ENCODE data around the gene INSIG1. TPM values are rescaled to one million over a fixed set of nuclear protein-coding genes. Genes with fewer than 3 reads are reported as not detected.

Gene INSIG1
- total RNA-seq, 4 donors from 2014 or later = 28.7 to 65.5 (median 45.0) TPM

- H3K27me3 ChIP-seq = peaks cover 52% of the 10 kb centered on the region
- DNase-seq = no peak
- H3K36me3 ChIP-seq = no peaks in the 10 kb centered on the region
- WGBS, 2 donors (ENCODE audit: low coverage in 1 of 2) = 86 to 91% methylated on average over 13 to 14 of the region's 14 CpGs
- no peak for TF ChIP-seq POLR2A (IDR thresholded peaks at IDR 0.05)
- no peak for TF ChIP-seq EP300 (IDR thresholded peaks at IDR 0.05; ENCODE audit: low read depth)
- TF ChIP-seq, protein P1, sequence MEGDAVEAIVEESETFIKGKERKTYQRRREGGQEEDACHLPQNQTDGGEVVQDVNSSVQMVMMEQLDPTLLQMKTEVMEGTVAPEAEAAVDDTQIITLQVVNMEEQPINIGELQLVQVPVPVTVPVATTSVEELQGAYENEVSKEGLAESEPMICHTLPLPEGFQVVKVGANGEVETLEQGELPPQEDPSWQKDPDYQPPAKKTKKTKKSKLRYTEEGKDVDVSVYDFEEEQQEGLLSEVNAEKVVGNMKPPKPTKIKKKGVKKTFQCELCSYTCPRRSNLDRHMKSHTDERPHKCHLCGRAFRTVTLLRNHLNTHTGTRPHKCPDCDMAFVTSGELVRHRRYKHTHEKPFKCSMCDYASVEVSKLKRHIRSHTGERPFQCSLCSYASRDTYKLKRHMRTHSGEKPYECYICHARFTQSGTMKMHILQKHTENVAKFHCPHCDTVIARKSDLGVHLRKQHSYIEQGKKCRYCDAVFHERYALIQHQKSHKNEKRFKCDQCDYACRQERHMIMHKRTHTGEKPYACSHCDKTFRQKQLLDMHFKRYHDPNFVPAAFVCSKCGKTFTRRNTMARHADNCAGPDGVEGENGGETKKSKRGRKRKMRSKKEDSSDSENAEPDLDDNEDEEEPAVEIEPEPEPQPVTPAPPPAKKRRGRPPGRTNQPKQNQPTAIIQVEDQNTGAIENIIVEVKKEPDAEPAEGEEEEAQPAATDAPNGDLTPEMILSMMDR (IDR thresholded peaks at IDR 0.05) = no peak
- TF ChIP-seq POLR2AphosphoS5 (IDR thresholded peaks at IDR 0.05) = no peak
- H3K27ac ChIP-seq = no peak overlapping the region
- no peaks in the 10 kb centered on the region for H3K4me1 ChIP-seq
- intact Hi-C loops (cut with DNase I; ENCODE audit: low total_unique reads) (no loop called here), in situ Hi-C loops (cut with MboI; ENCODE audit: low pct_ligation_motif_present in 1 of 4, low pct_unique_long_range_greater_than_20kb in 1 of 4, low sequenced_read_pairs in 3 of 4) (no loop called here)
- no peaks in the 10 kb centered on the region for H3K9me3 ChIP-seq
- no peak overlapping the region for H3K4me3 ChIP-seq
Observed at GRCh38 chr7:155279787-155280445, 17.8 kb upstream of the INSIG1 start.

- no peaks in the 10 kb centered on the region for H3K36me3 ChIP-seq
- no peaks in the 10 kb centered on the region for H3K9me3 ChIP-seq
- DNase-seq = no peak
- H3K4me3 ChIP-seq = no peak overlapping the region
- H3K4me1 ChIP-seq = no peaks in the 10 kb centered on the region
- peaks cover 54% of the 10 kb centered on the region for H3K27me3 ChIP-seq
- H3K27ac ChIP-seq = no peak overlapping the region
- WGBS, 2 donors (ENCODE audit: low coverage in 1 of 2) = 76 to 81% methylated on average over 4 to 13 of the region's 13 CpGs
- in situ Hi-C loops (cut with MboI; ENCODE audit: low pct_ligation_motif_present in 1 of 4, low pct_unique_long_range_greater_than_20kb in 1 of 4, low sequenced_read_pairs in 3 of 4) = no loop called here
- TF ChIP-seq, protein P1 (IDR thresholded peaks at IDR 0.05) = no peak
- no peak for TF ChIP-seq EP300 (IDR thresholded peaks at IDR 0.05; ENCODE audit: low read depth)
- no peak for TF ChIP-seq POLR2AphosphoS5 (IDR thresholded peaks at IDR 0.05)
- no peak for TF ChIP-seq POLR2A (IDR thresholded peaks at IDR 0.05)
- intact Hi-C loops (cut with DNase I; ENCODE audit: low total_unique reads) = no loop called here
Observed at GRCh38 chr7:155280446-155281397, 17.0 kb upstream of the INSIG1 start.

DNA sequence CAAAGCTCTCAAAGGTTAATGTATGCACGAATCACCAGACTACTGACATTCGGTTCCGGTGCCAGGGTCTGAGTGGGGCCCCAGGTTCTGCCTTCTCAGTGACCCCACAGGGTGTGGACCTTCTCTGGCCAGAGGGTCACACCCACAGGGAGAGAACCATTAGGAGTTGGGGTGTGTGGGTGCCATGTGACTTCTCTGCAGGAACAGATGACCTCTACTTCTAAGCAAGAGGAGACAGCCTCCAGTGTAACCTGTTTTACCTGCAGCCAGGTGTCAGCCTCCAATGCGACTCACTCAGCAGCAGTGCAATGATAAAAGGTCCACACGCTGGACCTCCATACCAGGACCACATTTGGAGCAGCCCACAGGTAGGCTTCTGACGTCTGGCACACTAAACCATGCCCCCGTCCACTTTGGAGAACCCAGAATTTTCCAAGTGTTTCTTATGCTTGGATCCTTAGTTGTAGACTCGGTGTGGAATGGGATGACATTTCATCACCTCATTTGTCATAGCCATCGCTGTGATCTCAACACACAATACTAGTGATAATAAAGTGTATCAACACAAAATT is 16.2 kb upstream of the INSIG1 start:
- no peak for DNase-seq
- Histone ChIP-seq H3K27ac (no peak overlapping the region), H3K4me3 (no peak overlapping the region), H3K4me1 (no peaks in the 10 kb centered on the region), H3K36me3 (no peaks in the 10 kb centered on the region), H3K27me3 (peaks cover 51% of the 10 kb centered on the region), H3K9me3 (no peaks in the 10 kb centered on the region)
- WGBS, 2 donors (ENCODE audit: low coverage in 1 of 2) = 80 to 85% methylated on average over 4 to 9 of the region's 9 CpGs
- in situ Hi-C loops (cut with MboI; ENCODE audit: low pct_ligation_motif_present in 1 of 4, low pct_unique_long_range_greater_than_20kb in 1 of 4, low sequenced_read_pairs in 3 of 4) (no loop called here), intact Hi-C loops (cut with DNase I; ENCODE audit: low total_unique reads) (no loop called here)
- no peak for TF ChIP-seq EP300 (IDR thresholded peaks at IDR 0.05; ENCODE audit: low read depth)
- TF ChIP-seq, protein P1 (IDR thresholded peaks at IDR 0.05) = no peak
- TF ChIP-seq POLR2AphosphoS5 (IDR thresholded peaks at IDR 0.05) = no peak
- no peak for TF ChIP-seq POLR2A (IDR thresholded peaks at IDR 0.05)

- no peak for TF ChIP-seq POLR2AphosphoS5 (IDR thresholded peaks at IDR 0.05)
- TF ChIP-seq, protein P1 (IDR thresholded peaks at IDR 0.05) = no peak
- no peak for TF ChIP-seq POLR2A (IDR thresholded peaks at IDR 0.05)
- no peak for TF ChIP-seq EP300 (IDR thresholded peaks at IDR 0.05; ENCODE audit: low read depth)
- 46 to 47% methylated on average over 4 to 6 of the region's 6 CpGs for WGBS, 2 donors (ENCODE audit: low coverage in 1 of 2)
- no peak overlapping the region for H3K4me3 ChIP-seq
- intact Hi-C loops (cut with DNase I; ENCODE audit: low total_unique reads) (no loop called here), in situ Hi-C loops (cut with MboI; ENCODE audit: low pct_ligation_motif_present in 1 of 4, low pct_unique_long_range_greater_than_20kb in 1 of 4, low sequenced_read_pairs in 3 of 4) (no loop called here)
- H3K9me3 ChIP-seq = no peaks in the 10 kb centered on the region
- H3K27me3 ChIP-seq = peaks cover 39% of the 10 kb centered on the region
- DNase-seq = peak; percentile 31
- no peaks in the 10 kb centered on the region for H3K4me1 ChIP-seq
- no peak overlapping the region for H3K27ac ChIP-seq
- no peaks in the 10 kb centered on the region for H3K36me3 ChIP-seq
Observed at GRCh38 chr7:155282671-155283070, 15.0 kb upstream of the INSIG1 start.

Data from transverse colon (tissue), 4 donors.